GM18907 (cell line): ENCODE data around the gene KCNQ1OT1.

ENCODE experiments used
- ATAC-seq: cut with Tn5 transposase; IDR thresholded peaks from one replicate; pipeline ENCODE4 v1.9.1; 2021; ENCODE audit warnings: mild to moderate bottlenecking, moderate library complexity; ENCODE audit not compliant: unreplicated experiment

KCNQ1OT1 gene

GRCh38 chr11:2584812-2585565 is 114.8 kb downstream of the KCNQ1OT1 start:
- no peak for ATAC-seq

- ATAC-seq, result no peak
These were observed 115.4 kb downstream of the KCNQ1OT1 start for GRCh38 chr11:2584434-2584811.

- no peak for ATAC-seq
These were observed 116.2 kb downstream of the KCNQ1OT1 start for GRCh38 chr11:2583605-2583958.

DNA sequence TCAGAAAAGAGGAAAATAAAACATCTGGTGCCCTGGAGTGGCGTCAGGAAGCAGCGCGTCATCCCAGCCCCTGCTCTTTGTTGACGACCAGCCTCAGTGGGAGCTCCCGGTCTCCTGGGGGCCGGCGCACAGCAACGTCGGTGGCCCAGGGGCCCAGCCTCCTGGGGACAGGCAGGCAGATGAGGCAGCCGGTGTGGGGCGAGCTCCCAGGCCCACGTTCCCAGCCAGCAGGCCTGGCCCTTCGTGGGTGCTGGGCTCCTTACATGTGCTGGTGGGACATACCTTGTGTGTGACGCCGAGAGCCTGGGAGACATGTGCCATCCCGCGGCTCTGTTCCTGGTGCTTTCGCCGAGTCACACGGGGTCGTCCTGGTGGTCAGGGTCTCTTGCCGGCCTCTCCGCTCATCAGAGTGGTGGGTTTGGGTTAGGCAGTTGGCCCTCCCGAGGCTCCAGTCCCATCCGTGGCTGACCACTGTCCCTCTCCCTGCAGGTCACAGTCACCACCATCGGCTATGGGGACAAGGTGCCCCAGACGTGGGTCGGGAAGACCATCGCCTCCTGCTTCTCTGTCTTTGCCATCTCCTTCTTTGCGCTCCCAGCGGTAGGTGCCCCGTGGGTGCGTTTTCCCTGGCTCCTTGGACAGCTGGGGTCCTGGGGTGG is 116.7 kb downstream of the KCNQ1OT1 start:
- no peak for ATAC-seq

- no peak for ATAC-seq
These were observed 117.3 kb downstream of the KCNQ1OT1 start for GRCh38 chr11:2582351-2582945.

DNA sequence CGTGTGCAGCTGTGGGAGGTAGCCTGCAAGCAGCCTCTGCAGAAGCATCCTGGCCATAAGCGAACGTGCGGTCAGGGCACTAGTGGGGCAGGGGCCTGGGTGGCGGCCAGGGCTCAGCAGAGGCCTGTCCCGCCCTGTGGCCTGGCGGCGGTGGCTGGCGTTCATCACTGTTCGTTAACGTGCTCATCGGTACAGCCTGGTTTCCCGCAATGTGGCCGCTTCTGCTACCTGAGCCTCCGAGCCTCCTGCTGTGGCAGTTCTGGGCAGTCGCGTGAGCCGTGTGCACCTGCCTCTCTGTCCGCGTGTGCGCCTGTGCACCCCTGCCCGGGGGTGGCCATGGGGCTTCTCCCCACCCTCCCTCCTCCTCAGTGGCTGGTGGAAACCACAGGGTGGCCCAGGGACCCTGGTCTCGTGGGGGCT is 117.9 kb downstream of the KCNQ1OT1 start:
- ATAC-seq, result no peak

DNA sequence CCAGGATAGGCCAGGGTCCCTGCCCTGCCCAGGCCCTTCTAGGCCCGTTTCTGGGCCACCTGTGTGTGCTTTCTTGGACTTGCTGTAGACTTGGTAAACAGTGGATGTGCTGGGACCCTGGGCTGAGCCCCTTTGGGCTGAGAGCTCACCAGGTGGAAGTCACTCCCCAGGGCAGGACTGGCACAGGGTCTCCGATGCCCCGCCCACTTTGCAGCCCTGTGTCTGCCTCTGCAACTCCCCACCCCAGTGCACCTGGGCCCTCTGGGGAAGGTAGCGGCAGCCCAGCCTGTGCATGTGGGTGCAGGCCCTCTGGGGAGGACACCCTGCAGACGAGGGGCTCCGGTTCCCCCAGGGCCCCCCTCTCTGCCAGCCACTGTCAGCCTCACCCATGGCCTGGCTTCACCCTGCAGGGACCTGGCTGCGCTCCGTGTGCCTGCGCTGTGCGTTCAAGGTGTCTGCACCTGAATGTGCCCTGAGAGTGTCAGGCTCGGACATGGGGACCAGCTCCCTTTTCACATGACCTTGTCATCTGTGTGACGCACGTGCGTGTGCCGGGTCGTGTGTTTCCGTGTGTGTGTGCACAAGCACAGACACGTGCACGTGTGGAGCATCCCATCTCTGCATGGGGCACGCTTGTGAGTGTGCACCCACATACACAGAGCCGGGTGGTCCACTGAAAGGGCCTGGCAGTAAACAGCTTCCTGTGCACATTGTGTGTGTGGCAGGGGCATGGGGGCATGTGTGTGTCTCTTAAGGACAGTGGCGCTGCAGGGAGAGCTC is 118.5 kb downstream of the KCNQ1OT1 start:
- ATAC-seq, result no peak

DNA sequence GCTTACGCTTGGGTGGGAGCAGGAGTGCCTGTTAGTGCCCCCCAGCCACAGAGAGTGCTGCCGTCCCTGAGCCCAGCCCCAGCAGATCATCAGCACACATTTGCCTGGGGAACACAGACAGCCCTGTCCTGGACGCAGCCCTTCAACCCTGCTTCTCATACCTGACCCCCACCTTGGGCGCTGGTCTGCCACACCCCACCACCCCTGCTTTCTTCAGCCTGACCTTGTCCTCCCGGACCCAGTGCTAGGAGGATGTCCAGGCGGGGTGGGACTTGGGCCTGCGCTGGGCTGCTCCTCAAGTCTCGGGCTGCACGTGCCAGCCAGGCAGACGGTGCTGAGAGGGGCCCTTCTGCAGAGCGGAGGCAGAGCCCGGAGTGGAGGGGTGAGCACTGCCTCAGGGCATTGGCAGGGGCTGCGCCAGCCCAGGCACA is 119.2 kb downstream of the KCNQ1OT1 start:
- no peak for ATAC-seq

GRCh38 chr11:2580061-2580421 is 119.8 kb downstream of the KCNQ1OT1 start:
- ATAC-seq, result no peak

DNA sequence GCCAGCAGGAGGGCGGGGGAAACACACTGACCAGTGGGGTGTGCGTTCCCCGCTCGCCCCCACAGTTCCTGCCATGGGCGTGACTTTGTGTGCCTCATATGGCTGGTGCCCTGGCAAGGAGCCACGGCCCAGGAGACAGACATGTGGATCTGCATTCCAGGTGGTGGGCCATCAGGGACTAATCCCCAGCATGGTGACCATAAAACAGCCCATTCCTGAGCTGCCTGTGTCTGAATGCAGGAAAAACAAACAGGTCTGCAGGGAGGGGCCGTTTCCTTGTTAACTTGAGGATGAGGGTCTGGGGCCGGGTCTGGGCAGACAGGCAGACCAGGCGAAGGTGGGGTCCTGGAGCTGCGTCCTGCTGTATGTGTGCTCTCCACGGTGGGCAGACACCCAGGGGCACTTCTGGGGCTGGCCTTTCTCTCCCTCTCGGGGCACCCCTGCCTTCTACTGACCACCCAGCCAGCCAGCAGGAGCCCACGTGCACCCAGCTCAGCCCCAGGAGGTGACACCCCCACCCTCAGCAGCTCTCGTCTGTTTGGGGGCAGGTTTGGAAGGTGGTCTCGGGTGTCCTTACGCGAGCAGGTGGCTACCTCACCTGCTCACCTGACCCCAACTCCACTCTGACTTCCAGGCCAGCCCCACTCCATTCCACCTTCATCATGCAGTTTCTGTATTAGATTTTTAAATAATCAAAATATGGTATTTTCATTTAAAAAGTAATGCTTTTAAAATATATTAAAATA is 120.3 kb downstream of the KCNQ1OT1 start:
- ATAC-seq, result no peak

- ATAC-seq, result no peak
These were observed 120.9 kb downstream of the KCNQ1OT1 start for GRCh38 chr11:2578929-2579270.

DNA sequence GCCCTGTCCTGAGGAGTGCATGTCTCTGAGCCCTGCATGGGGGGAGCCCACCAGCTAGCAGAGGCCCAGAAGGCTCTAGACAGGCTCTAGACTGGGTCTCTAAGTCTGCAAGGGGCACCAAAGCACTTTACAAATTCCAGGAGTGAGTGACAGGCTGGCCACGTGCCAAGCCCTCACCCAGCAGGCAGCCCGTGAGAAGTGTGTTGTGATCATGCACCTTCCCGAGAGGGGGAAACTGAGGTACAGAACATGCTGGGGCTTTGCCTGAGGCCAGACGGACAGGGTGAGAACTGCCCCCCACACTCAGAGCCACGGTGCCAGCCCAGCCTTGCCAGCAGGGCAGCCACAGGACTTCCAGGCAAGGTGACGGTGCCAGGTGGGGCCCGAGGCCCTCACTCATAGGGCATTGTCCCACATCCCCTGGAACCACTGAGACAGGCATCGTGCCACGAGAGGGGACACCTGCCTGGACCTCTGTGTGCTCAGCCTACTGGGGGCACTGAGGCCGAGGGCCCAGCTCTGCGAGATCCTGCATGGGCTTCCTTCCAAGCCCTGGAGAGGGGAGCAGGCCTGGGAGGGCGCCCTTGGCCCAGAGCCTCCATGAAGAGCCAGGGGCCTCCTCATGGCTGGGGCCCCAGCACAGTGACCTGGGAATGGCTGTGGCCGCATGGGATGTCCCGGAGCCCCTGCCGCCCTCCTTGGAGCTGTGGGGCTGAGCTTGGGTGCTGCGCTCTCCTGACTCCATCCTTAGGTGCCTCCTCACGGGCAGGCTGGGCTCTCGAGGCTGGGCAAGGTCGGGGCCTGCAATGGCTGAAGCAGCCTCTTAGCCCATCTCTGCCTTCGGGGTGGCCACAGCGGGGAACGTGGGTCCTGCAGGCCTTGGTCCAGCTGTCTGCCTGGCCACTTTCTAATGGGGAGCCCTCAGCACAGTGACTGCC is 121.5 kb downstream of the KCNQ1OT1 start:
- ATAC-seq, result no peak

GRCh38 chr11:2577031-2577990 is 122.5 kb downstream of the KCNQ1OT1 start:
- no peak for ATAC-seq

GRCh38 chr11:2576549-2576948 is 123.2 kb downstream of the KCNQ1OT1 start:
- ATAC-seq, result no peak

DNA sequence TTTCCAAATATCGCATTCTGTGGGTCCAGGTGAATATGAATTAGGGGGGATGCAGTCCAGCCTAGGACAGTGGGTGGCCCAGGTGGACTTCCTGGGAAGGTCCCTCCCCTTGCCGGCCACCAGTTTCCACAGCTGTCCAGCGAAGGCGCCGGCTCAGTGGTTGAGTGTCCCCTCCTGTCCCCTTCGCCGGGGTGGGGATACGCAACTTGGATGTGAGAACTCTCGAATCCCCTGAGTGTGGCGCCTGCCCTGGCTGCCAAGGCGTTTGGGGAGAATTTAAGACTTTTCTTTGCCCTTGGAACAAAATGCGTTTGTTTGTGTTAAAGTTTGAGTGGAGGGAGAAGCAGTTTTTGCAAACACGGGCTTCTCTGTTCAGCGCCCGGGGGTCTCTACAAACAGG is 123.7 kb downstream of the KCNQ1OT1 start:
- ATAC-seq, result no peak

DNA sequence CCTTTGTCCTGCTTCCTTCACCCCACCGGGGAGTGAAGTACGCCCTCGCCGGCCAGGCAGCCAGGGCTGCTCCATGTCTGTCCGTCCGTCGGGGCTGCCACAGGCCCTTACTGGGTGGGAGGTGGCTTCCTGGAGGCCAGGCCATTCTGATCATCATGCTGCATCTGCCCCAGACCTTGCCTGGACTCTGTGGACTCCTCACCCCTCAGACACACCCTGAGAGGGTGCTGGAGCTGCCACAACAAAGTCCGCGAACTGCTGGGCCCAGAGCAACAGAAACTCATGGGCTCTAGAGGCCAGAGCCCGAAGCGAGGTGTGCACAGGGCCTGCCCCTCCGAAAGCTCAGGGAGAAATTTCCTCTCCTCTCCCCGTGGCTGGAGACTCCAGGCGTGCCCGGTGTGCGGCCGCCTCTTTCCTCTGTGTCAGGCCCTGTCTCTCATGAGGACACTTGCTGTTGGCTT is 124.2 kb downstream of the KCNQ1OT1 start:
- ATAC-seq, result no peak

DNA sequence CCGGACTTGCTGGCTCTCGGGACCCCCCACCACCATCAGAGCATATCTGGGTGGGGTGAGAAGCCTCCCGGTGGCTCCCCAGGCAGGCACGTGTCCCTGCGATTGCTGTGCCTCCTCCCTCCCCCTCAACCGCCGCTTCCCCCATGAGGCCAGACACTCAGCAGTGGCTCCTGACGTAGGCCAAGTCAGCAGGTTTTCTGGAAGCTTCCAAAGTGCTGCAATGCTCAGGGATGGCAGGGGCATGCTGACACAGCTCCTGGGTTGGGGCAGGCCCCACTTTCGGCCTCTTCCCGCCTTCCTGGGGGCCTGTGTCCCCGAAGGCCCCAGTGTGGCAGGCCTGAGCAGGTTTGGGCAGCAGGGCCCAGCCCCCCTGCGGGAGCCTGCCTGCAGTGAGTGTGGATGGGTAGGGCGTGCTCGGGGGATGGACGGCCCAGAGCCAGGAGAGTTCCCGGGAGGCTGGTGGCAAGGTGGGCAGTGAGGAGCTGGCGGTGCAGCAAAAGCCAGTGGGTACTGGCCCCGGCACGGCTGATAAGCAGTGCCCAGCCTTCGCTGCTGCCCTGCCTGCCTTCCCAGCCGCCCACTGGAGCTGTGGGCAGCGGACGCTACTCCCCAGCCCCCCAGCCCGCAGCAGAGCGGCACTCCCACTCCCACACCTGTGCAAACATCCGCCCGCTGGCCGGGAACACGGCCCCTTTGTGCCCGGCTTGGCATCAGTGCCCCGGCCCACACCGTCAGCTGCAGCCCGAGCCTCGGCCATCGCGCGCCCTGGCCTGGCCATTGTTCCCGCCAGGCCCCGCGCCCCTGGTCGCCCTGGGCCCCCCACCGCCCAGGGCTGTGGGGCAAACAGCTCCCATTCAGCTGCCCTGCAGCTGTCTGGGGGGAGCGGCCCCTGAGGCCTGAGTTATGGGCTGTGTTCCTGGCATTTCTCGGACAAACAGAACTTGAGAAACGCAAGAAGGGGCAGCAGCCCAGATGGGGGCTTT is 125.0 kb downstream of the KCNQ1OT1 start:
- ATAC-seq, result no peak
